ENCODE data around the gene HSPG2. TPM values are rescaled to one million over a fixed set of nuclear protein-coding genes. Genes with fewer than 3 reads are reported as not detected.

The HSPG2 gene
- total RNA-seq, 1 experiment from 2014 or later: 58.9 TPM

GRCh38 chr1:21774835-21775549, 162.1 kb downstream of the HSPG2 start:
- CTCF ChIA-PET: no interaction called here
- POLR2A ChIA-PET: interaction anchor here (0.6 kb wide), 1 partner anchor 138 kb away, joined by 3 read pairs; no protein-coding TSS in a partner anchor
- Mint-ChIP-seq H3K9me3 (ENCODE audit: unreplicated experiment) (no peaks in the 10 kb centered on the region), H3K27me3 (ENCODE audit: insufficient read depth, unreplicated experiment) (no peaks in the 10 kb centered on the region), H3K36me3 (ENCODE audit: insufficient read depth, unreplicated experiment) (peaks cover 6% of the 10 kb centered on the region), H3K4me3 (ENCODE audit: unreplicated experiment) (no peak overlapping the region), H3K27ac (ENCODE audit: low read depth, unreplicated experiment) (no peak overlapping the region), H3K4me1 (ENCODE audit: insufficient read depth, unreplicated experiment) (peaks cover 18% of the 10 kb centered on the region)
- no TSS peak for BruUV-seq (replicated peaks)
- intact Hi-C loops (cut with micrococcal nuclease): no loop called here
- TF ChIP-seq, protein P1, sequence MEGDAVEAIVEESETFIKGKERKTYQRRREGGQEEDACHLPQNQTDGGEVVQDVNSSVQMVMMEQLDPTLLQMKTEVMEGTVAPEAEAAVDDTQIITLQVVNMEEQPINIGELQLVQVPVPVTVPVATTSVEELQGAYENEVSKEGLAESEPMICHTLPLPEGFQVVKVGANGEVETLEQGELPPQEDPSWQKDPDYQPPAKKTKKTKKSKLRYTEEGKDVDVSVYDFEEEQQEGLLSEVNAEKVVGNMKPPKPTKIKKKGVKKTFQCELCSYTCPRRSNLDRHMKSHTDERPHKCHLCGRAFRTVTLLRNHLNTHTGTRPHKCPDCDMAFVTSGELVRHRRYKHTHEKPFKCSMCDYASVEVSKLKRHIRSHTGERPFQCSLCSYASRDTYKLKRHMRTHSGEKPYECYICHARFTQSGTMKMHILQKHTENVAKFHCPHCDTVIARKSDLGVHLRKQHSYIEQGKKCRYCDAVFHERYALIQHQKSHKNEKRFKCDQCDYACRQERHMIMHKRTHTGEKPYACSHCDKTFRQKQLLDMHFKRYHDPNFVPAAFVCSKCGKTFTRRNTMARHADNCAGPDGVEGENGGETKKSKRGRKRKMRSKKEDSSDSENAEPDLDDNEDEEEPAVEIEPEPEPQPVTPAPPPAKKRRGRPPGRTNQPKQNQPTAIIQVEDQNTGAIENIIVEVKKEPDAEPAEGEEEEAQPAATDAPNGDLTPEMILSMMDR (IDR thresholded peaks at IDR 0.05; ENCODE audit: unreplicated experiment): no peak
- no peak for DNase-seq (ENCODE audit: unreplicated experiment)

DNA sequence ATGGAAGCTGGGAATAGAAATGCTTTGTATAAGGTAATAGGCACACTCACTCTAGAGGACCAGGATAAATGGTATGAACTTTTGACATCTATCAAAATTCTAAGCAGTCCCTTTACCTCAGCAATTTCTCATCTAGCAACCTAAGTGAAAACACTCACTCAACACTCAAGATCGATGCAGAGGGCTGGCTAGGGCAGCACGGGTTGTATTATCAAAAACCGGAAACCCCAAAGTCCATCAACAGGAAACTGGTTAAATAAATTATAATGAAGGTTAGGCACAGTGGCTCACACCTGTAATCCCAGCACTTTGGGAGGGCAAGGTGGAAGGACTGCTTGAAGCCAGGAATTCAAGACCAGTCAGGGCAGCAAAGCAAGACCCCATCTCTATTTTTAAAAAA, 163.5 kb downstream of the HSPG2 start:
- peaks cover 12% of the 10 kb centered on the region for H3K36me3 Mint-ChIP-seq (ENCODE audit: insufficient read depth, unreplicated experiment)
- CTCF ChIA-PET: no interaction called here
- no peak overlapping the region for H3K27ac Mint-ChIP-seq (ENCODE audit: low read depth, unreplicated experiment)
- intact Hi-C loops (cut with micrococcal nuclease): no loop called here
- peaks cover 18% of the 10 kb centered on the region for H3K4me1 Mint-ChIP-seq (ENCODE audit: insufficient read depth, unreplicated experiment)
- DNase-seq (ENCODE audit: unreplicated experiment): no peak
- no peak overlapping the region for H3K4me3 Mint-ChIP-seq (ENCODE audit: unreplicated experiment)
- BruUV-seq (replicated peaks): no TSS peak
- TF ChIP-seq, protein P1 (IDR thresholded peaks at IDR 0.05; ENCODE audit: unreplicated experiment): no peak
- POLR2A ChIA-PET: interaction anchor here (1.0 to 1.6 kb wide), 3 partner anchors 9 to 12 kb away, joined by 3 to 9 read pairs (median 4); partner anchors contain the start of gene USP48
- no peaks in the 10 kb centered on the region for H3K9me3 Mint-ChIP-seq (ENCODE audit: unreplicated experiment)
- H3K27me3 Mint-ChIP-seq (ENCODE audit: insufficient read depth, unreplicated experiment): no peaks in the 10 kb centered on the region

Other genes with a start within 250 kb of the HSPG2 start
- gene USP48, start 154.2 kb downstream of the HSPG2 start, total RNA-seq (2022): 60.2 and 64.8 TPM in 2 replicates
- gene LDLRAD2, start 125.0 kb downstream of the HSPG2 start, total RNA-seq (2022): not detected in 2 replicates
- not detected in 2 replicates for gene CELA3B, start 39.7 kb upstream of the HSPG2 start, total RNA-seq (2022)
- gene CELA3A, start 64.3 kb upstream of the HSPG2 start, total RNA-seq (2022): not detected in 2 replicates
- gene CDC42, start 115.4 kb upstream of the HSPG2 start, total RNA-seq (2022): 133 and 141 TPM in 2 replicates
- gene WNT4, start 205.8 kb upstream of the HSPG2 start, total RNA-seq (2022): not detected in 2 replicates

All from MCF 10A (cell line).